Kidney epithelial cell (primary cell): ENCODE results near the gene EVI2A. TPM values are rescaled to one million over a fixed set of nuclear protein-coding genes. Genes with fewer than 3 reads are reported as not detected.

Experiments
- DNase-seq: peaks from one replicate; pipeline ENCODE4 v3.0.0-alpha.2; 2010; ENCODE audit warnings: low read depth
- H3K27me3 ChIP-seq: 2 replicates; pipeline ENCODE4 v1.6.0; 2011; ENCODE audit warnings: low read length; ENCODE audit not compliant: control insufficient read depth, insufficient read depth
- H3K36me3 ChIP-seq: 2 replicates; pipeline ENCODE4 v1.5.1; 2011; ENCODE audit warnings: low read length; ENCODE audit not compliant: control insufficient read depth, insufficient read depth
- H3K4me3 ChIP-seq: 2 replicates; pipeline ENCODE4 v1.5.1; 2011; ENCODE audit warnings: low read depth, mild to moderate bottlenecking, control low read depth, low read length
- CTCF ChIP-seq: IDR thresholded peaks from 2 replicates; pipeline ENCODE4 v1.5.1; 2011; ENCODE audit warnings: mild to moderate bottlenecking, moderate library complexity, low read length, control low read depth, inconsistent platforms; ENCODE audit not compliant: insufficient read depth, poor library complexity, severe bottlenecking
- total RNA-seq: library from RNA; depleted of rRNA; stranded (reverse); fragments of >200 nt; gene quantifications from 2 replicates; pipeline ENCODE4 v1.2.3, GENCODE V29; 2015

Gene EVI2A
- not detected in 2 replicates for total RNA-seq

DNA sequence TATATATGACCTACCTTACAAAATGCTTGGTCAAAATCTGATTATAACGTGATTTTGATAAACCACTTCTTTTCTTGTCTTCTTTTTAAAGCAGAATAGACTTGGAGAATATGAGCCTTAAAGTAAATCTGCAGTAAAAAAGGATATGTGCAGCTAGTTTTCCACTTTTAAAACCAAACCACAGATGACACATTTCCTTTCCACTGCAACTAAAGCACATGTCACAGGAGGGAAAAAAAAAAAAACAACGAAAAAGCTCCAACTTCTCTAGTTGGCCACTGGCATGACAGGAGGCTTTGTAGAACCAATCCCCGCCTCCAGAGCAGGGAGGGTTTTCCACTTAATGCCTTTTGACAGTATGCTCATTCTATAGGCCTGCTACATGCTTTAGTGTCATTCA, at the start of gene EVI2A:
EVI2A (minus strand) TSS at position 142 of the 400 bp plus-strand sequence. CDS start 2,609 bp downstream, outside the sequence.
- peak; percentile 44 for DNase-seq
- no peak for TF ChIP-seq CTCF

DNA sequence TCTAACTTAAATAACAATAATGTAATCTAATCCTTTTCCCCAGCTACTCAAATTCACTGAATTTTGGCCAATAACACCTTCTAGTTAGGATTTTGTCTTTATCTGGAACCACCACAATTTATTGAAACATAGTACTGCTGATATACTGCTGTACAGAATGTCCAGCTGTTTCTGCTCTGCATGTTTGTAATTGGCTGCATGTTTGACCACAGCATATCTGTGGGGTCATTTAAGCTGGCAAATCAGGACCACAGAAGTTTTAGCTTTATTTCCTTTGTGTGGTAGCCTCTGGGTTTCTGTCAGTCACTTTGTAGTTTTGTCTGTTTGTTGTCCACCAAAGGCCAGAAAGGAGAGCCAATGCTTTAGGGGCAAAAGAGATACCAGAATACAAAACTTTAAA, 47.8 kb upstream of the EVI2A start:
- no peak overlapping the region for H3K4me3 ChIP-seq
- no peak for TF ChIP-seq CTCF
- no peaks in the 10 kb centered on the region for H3K36me3 ChIP-seq
- no peak for DNase-seq
- no peaks in the 10 kb centered on the region for H3K27me3 ChIP-seq

More for the DNA sequence above, at the start of gene EVI2A:
- no peak within 1 kb of the TSS for H3K4me3 ChIP-seq
- no peaks in the 10 kb centered on the region for H3K27me3 ChIP-seq
- peaks cover 2% of the 10 kb centered on the region for H3K36me3 ChIP-seq

DNA sequence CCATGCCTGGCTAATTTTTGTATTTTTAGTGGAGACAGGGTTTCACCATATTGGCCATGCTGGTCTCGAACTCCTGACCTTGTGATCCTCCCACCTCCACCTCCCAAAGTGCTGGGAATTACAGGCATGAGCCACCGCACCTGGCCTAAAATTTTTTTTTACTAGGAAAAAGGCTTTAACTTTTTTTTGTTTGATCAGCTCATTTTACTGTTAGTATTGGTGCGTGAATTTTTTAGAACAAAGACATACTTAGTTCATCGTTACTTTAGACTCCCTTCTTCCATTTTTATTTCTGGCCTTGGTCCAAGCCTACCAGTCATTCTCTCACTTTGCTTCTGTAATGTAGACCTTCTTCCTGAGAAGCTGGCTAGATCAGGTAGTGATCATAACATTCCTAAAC, 44.7 kb upstream of the EVI2A start:
- TF ChIP-seq CTCF, result no peak
- no peaks in the 10 kb centered on the region for H3K27me3 ChIP-seq
- H3K36me3 ChIP-seq, result no peaks in the 10 kb centered on the region
- no peak overlapping the region for H3K4me3 ChIP-seq
- no peak for DNase-seq

DNA sequence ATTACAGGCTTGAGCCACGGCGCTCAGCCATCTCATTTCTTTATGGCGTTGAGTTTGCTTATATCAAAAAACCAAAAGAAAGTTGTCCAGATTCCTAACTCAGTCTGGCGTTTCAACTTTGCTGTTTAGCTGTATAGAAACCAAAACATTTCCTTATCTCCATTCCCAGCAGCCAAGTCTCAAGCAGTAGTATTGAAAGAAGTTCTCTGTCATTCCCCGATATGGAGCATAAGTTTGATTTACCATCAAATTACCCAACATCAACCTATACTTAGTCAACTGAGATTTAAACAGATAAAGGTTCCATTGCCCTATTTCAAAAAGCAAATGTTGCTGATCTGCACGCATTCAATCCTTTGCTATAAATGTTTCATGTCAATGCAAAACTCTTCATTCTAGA, 42.6 kb upstream of the EVI2A start:
- Histone ChIP-seq H3K4me3 (no peak overlapping the region), H3K36me3 (no peaks in the 10 kb centered on the region), H3K27me3 (no peaks in the 10 kb centered on the region)
- no peak for DNase-seq
- TF ChIP-seq CTCF, result no peak

- Histone ChIP-seq H3K27me3 (no peaks in the 10 kb centered on the region), H3K36me3 (no peaks in the 10 kb centered on the region), H3K4me3 (no peak overlapping the region)
- TF ChIP-seq CTCF, result no peak
- no peak for DNase-seq
Measured at GRCh38 chr17:31357839-31358394, 36.5 kb upstream of the EVI2A start.

DNA sequence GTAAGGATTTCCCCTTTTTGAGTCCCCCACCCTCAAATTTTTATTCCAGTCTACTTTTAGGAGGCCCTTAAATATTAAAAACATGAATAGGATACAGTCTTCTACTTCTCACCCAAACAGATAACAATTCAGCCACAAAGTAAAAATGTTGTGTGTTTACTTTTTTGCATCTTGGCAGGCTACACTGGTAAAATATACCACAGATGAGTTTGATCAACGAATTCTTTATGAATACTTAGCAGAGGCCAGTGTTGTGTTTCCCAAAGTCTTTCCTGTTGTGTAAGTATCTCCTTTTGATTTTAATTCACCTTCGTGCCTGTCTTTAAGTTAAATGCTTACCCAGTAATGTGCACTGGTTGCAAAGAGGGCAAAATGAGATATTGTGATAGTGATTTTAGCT, 35.7 kb upstream of the EVI2A start:
- DNase-seq, result no peak
- no peak for TF ChIP-seq CTCF
- Histone ChIP-seq H3K27me3 (no peaks in the 10 kb centered on the region), H3K4me3 (no peak overlapping the region), H3K36me3 (no peaks in the 10 kb centered on the region)
